Measurements from ENCODE around the gene KCMF1.

DNA sequence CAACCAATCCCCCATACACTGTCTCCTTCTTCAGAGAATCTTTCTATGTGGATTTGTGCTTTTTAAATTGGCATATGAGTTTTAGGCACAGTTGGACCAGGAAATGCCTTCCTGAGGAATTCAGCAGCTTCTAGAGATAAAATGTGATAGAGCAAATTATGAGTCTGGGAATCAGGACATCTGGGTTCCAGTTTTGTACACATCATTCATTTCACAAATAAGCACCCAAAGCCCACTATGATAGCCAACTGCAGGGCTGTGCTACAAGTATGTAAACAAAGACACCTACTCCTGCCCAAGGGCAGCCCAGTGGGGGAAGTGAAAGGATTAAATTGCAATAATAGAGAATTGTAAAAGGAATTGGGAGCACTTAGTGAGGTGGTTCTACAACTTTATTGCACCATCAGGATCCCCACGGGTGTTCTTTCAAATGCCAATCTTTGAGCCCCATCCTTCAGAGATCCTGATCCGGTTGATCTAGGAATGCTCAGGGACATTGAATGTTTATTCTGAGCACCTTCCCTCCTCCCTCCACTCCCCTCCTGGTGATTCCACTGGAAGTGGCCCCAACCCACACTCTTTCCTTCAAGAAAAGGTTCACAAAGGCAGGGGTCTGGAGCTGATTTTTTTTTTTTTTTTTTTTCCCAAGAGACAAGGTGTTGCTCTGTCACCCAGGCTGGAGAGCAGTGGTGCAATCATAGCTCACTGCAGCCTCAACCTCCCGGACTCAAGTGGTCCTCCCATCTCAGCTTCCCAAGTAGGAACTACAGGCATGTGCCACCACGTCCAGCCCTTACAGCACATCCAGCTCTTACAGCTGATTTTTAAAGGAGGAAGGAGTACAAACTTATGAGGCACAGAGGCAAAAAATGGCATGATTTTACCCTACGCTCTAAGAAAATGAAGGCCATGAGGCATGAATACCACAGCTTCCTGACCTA, 11.1 kb upstream of the KCMF1 start:
- TF ChIP-seq, protein P1, sequence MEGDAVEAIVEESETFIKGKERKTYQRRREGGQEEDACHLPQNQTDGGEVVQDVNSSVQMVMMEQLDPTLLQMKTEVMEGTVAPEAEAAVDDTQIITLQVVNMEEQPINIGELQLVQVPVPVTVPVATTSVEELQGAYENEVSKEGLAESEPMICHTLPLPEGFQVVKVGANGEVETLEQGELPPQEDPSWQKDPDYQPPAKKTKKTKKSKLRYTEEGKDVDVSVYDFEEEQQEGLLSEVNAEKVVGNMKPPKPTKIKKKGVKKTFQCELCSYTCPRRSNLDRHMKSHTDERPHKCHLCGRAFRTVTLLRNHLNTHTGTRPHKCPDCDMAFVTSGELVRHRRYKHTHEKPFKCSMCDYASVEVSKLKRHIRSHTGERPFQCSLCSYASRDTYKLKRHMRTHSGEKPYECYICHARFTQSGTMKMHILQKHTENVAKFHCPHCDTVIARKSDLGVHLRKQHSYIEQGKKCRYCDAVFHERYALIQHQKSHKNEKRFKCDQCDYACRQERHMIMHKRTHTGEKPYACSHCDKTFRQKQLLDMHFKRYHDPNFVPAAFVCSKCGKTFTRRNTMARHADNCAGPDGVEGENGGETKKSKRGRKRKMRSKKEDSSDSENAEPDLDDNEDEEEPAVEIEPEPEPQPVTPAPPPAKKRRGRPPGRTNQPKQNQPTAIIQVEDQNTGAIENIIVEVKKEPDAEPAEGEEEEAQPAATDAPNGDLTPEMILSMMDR (IDR thresholded peaks at IDR 0.05; ENCODE audit: poor library complexity, severe bottlenecking), result no peak
- TF ChIP-seq, protein P2, sequence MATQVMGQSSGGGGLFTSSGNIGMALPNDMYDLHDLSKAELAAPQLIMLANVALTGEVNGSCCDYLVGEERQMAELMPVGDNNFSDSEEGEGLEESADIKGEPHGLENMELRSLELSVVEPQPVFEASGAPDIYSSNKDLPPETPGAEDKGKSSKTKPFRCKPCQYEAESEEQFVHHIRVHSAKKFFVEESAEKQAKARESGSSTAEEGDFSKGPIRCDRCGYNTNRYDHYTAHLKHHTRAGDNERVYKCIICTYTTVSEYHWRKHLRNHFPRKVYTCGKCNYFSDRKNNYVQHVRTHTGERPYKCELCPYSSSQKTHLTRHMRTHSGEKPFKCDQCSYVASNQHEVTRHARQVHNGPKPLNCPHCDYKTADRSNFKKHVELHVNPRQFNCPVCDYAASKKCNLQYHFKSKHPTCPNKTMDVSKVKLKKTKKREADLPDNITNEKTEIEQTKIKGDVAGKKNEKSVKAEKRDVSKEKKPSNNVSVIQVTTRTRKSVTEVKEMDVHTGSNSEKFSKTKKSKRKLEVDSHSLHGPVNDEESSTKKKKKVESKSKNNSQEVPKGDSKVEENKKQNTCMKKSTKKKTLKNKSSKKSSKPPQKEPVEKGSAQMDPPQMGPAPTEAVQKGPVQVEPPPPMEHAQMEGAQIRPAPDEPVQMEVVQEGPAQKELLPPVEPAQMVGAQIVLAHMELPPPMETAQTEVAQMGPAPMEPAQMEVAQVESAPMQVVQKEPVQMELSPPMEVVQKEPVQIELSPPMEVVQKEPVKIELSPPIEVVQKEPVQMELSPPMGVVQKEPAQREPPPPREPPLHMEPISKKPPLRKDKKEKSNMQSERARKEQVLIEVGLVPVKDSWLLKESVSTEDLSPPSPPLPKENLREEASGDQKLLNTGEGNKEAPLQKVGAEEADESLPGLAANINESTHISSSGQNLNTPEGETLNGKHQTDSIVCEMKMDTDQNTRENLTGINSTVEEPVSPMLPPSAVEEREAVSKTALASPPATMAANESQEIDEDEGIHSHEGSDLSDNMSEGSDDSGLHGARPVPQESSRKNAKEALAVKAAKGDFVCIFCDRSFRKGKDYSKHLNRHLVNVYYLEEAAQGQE (IDR thresholded peaks at IDR 0.05; ENCODE audit: borderline replicate concordance), result no peak
- TF ChIP-seq RAD21 (conservative IDR thresholded peaks at IDR 0.05) (no peak), POLR2AphosphoS5 (IDR thresholded peaks at IDR 0.05) (no peak), EZH2 (IDR thresholded peaks at IDR 0.05; ENCODE audit: borderline replicate concordance, insufficient read depth, low read length, poor library complexity, severe bottlenecking) (no peak), EP300 (conservative IDR thresholded peaks at IDR 0.05; ENCODE audit: poor library complexity, severe bottlenecking) (no peak), TAF1 (IDR thresholded peaks at IDR 0.05; ENCODE audit: low read depth) (no peak), MXI1 (conservative IDR thresholded peaks at IDR 0.05; ENCODE audit: poor library complexity, severe bottlenecking) (no peak)

Measured in neural cell (in vitro differentiated cells).